Measurements from ENCODE around the gene GOLPH3.

The GOLPH3 gene

GRCh38 chr5:32150366-32150765, 23.8 kb downstream of the GOLPH3 start:
- DNase-seq (ENCODE audit: low read depth): no peak
- no peak for TF ChIP-seq POLR2A (IDR thresholded peaks at IDR 0.05; ENCODE audit: extremely low read depth, insufficient read length)
- TF ChIP-seq, protein P1, sequence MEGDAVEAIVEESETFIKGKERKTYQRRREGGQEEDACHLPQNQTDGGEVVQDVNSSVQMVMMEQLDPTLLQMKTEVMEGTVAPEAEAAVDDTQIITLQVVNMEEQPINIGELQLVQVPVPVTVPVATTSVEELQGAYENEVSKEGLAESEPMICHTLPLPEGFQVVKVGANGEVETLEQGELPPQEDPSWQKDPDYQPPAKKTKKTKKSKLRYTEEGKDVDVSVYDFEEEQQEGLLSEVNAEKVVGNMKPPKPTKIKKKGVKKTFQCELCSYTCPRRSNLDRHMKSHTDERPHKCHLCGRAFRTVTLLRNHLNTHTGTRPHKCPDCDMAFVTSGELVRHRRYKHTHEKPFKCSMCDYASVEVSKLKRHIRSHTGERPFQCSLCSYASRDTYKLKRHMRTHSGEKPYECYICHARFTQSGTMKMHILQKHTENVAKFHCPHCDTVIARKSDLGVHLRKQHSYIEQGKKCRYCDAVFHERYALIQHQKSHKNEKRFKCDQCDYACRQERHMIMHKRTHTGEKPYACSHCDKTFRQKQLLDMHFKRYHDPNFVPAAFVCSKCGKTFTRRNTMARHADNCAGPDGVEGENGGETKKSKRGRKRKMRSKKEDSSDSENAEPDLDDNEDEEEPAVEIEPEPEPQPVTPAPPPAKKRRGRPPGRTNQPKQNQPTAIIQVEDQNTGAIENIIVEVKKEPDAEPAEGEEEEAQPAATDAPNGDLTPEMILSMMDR (IDR thresholded peaks at IDR 0.05; ENCODE audit: low read depth, low read length): no peak
- no peak for TF ChIP-seq MYC (IDR thresholded peaks at IDR 0.05; ENCODE audit: low read depth, low read length)
- no peak for TF ChIP-seq MAX (IDR thresholded peaks at IDR 0.05; ENCODE audit: low read depth, low read length)

DNA sequence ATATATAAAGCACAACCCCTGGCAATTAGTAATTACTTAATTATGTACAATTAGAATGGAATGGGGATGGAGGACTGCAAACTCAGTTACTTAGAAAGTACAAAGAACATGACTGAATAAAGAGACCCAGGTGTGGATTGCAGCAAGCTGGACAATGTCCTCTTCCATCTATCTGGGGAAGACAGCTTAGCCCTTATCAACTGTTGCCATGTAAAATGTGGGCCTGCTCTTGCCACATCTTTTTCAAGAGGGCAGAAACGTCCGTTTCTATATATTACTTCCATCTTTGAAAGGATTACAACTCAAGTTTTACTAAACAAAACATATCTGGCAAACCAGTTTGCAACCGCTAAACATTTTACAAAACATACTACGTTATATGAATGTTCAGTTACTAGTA, 26.2 kb downstream of the GOLPH3 start:
- no peak overlapping the region for H3K4me3 ChIP-seq (ENCODE audit: low read depth, low read length)
- TF ChIP-seq MAX (IDR thresholded peaks at IDR 0.05; ENCODE audit: low read depth, low read length) (no peak), MYC (IDR thresholded peaks at IDR 0.05; ENCODE audit: low read depth, low read length) (no peak), POLR2A (IDR thresholded peaks at IDR 0.05; ENCODE audit: extremely low read depth, insufficient read length) (no peak)
- TF ChIP-seq, protein P1 (IDR thresholded peaks at IDR 0.05; ENCODE audit: low read depth, low read length): no peak
- DNase-seq (ENCODE audit: low read depth): peak; percentile 43

More at GRCh38 chr5:32150366-32150765, 23.8 kb downstream of the GOLPH3 start:
- H3K4me3 ChIP-seq (ENCODE audit: low read depth, low read length): no peak overlapping the region

DNA sequence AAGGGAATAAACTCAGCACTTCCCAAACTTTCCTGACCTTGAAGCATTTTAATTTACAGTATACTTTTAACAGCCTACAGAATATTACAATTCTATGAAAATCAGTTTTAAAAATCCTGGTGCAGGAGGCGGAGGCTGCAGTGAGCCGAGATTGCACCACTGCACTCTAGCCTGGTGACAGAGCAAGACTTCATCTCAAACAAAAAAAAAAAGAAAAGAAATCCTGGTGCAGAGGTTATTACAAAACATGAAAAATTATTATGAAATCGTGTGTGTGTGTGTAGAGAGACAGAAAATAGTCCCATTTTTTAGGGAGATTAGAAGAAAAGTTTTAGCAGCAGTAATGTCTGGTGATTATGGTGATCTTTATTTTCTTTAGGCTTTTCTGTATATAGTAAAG, 26.9 kb downstream of the GOLPH3 start:
- TF ChIP-seq MYC (IDR thresholded peaks at IDR 0.05; ENCODE audit: low read depth, low read length) (no peak), MAX (IDR thresholded peaks at IDR 0.05; ENCODE audit: low read depth, low read length) (no peak)
- DNase-seq (ENCODE audit: low read depth): peak; percentile 43
- no peak overlapping the region for H3K4me3 ChIP-seq (ENCODE audit: low read depth, low read length)

GRCh38 chr5:32145378-32145777, 28.7 kb downstream of the GOLPH3 start:
- no peak overlapping the region for H3K4me3 ChIP-seq (ENCODE audit: low read depth, low read length)
- no peak for DNase-seq (ENCODE audit: low read depth)
- no peak for TF ChIP-seq MYC (IDR thresholded peaks at IDR 0.05; ENCODE audit: low read depth, low read length)
- no peak for TF ChIP-seq MAX (IDR thresholded peaks at IDR 0.05; ENCODE audit: low read depth, low read length)
- TF ChIP-seq, protein P1 (IDR thresholded peaks at IDR 0.05; ENCODE audit: low read depth, low read length): no peak

GRCh38 chr5:32144378-32145207, 29.5 kb downstream of the GOLPH3 start:
- TF ChIP-seq MYC (IDR thresholded peaks at IDR 0.05; ENCODE audit: low read depth, low read length): no peak
- no peak for TF ChIP-seq MAX (IDR thresholded peaks at IDR 0.05; ENCODE audit: low read depth, low read length)
- TF ChIP-seq, protein P1 (IDR thresholded peaks at IDR 0.05; ENCODE audit: low read depth, low read length): no peak
- DNase-seq (ENCODE audit: low read depth): no peak
- no peak overlapping the region for H3K4me3 ChIP-seq (ENCODE audit: low read depth, low read length)

DNA sequence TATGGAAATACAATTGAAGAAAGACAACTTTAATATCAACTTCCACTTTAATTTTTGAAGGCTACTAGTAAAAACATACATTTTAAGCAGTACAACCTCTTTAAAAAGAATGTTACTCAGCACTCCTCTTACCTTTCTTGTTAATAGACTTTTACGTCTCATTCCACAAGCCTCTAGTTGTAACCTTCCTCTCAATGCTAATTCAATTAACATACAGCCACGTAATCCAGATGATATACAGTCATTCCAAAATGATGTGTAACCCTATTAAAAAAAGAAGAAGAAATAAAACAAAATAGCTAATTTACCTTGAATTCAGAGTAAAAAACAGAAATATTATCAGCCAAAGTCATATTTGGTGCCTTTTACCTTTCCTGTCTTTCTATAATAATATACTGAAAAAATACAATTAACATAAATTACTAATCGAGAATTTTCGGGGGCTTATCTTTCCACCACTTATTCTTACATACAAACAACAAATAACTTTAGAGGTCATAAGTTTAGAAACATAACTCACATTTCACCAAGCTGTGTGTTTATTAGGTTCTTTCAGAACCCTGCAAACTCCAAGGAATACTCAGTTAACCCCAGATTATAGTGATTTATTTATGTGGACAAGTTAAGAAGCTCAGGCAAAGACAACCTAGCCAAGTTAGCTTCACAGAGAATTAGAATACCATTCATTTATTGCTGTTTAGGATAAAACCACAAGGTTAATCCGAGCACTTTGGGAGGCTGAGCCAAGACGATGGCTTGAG, 30.3 kb downstream of the GOLPH3 start:
- no peak for TF ChIP-seq MAX (IDR thresholded peaks at IDR 0.05; ENCODE audit: low read depth, low read length)
- TF ChIP-seq, protein P1 (IDR thresholded peaks at IDR 0.05; ENCODE audit: low read depth, low read length): no peak
- no peak for TF ChIP-seq POLR2A (IDR thresholded peaks at IDR 0.05; ENCODE audit: extremely low read depth, insufficient read length)
- TF ChIP-seq MYC (IDR thresholded peaks at IDR 0.05; ENCODE audit: low read depth, low read length): no peak
- H3K4me3 ChIP-seq (ENCODE audit: low read depth, low read length): no peak overlapping the region
- no peak for DNase-seq (ENCODE audit: low read depth)
